Fibroblast of pulmonary artery (primary cell): ENCODE measurements around the gene TENM4.

ENCODE experiments used
- DNase-seq: peaks from one replicate; pipeline ENCODE4 v3.0.0-alpha.2; 2010; ENCODE audit warnings: low read depth
- H3K4me3 ChIP-seq: replicated peaks from 2 replicates; pipeline ENCODE4 v1.5.1; 2011; ENCODE audit warnings: low read depth, mild to moderate bottlenecking, control low read depth, low read length, moderate library complexity
- CTCF ChIP-seq: IDR thresholded peaks from 2 replicates; pipeline ENCODE4 v1.5.1; 2011; ENCODE audit warnings: mild to moderate bottlenecking, control low read depth, low read length, inconsistent platforms; ENCODE audit errors: missing control alignments

Gene TENM4

GRCh38 chr11:78654866-78655265, 786.0 kb downstream of the TENM4 start:
- no peak for TF ChIP-seq CTCF
- H3K4me3 ChIP-seq, result no peak overlapping the region
- DNase-seq, result no peak

DNA sequence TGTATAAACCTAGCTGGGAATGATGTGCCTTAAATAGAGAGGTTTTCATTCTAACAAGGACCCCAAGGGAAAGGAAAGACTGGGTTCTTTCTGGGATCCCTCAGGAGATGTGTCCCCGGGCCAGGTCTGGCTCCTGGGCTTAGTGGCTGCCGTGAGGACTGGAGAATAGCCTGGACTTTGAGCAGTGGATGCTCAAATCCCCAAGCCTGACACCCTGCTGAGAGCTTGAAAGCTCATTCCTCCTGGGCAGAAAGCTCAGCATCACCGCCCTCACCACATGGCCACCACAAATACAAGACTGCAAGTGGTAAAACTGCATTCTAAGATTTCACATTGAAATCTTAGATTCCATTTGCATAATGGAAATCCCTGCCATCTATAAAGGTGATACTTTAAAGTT, 786.8 kb downstream of the TENM4 start:
- no peak for DNase-seq
- no peak overlapping the region for H3K4me3 ChIP-seq
- TF ChIP-seq CTCF, result no peak

GRCh38 chr11:78653294-78653909, 787.4 kb downstream of the TENM4 start:
- no peak overlapping the region for H3K4me3 ChIP-seq
- TF ChIP-seq CTCF, result no peak
- DNase-seq, result no peak

- DNase-seq, result no peak
- TF ChIP-seq CTCF, result no peak
- no peak overlapping the region for H3K4me3 ChIP-seq
These were observed 788.0 kb downstream of the TENM4 start for GRCh38 chr11:78652843-78653239.

- no peak for DNase-seq
- no peak for TF ChIP-seq CTCF
- H3K4me3 ChIP-seq, result no peak overlapping the region
These were observed 788.6 kb downstream of the TENM4 start for GRCh38 chr11:78651923-78652842.

DNA sequence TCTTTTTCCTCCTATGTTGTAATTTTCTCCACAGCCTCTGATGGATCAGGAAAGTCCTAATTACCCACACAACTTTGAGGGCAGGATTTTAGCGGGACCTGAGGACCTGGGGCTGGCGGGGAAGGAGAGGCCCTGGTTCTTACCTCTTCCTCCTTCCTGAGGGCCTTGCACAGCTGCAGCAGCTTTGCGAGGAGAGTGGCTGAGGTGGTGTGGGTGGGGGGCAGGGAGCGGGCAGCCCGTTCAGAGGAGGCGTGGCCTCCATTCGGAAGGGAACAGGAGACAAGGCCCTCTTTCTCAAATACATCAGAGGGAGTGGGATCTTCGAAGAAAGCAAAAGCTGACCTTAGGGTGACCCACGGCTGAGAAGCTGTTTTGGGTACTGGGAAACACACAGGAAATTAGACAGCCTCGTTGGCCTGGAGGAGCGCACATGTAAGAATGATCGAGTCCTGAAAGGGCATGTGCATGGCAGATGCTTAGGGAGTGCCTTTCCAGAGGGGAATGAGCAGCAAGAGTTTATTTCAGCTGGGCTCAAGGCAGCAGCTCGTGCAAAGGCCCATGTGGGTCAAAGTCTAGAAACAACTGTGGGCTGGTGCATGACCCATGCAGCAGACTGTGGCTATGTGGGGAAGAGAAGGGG, 789.6 kb downstream of the TENM4 start:
- TF ChIP-seq CTCF, result no peak
- H3K4me3 ChIP-seq, result no peak overlapping the region
- no peak for DNase-seq
